Measurements from ENCODE around the gene CPPED1. TPM values are rescaled to one million over a fixed set of nuclear protein-coding genes. Genes with fewer than 3 reads are reported as not detected.
"Not testable (repeated sequence)": the region's sequence is repeated elsewhere in the genome, so short reads cannot be mapped to it uniquely, and the experiment has no call there.

The CPPED1 gene
- total RNA-seq, 1 donor: 11.1 TPM

GRCh38 chr16:12767897-12768296, 35.8 kb downstream of the CPPED1 start:
- TF ChIP-seq CTCF (IDR thresholded peaks at IDR 0.05; ENCODE audit: insufficient read depth, low read length): no peak
- no peak overlapping the region for H3K4me3 ChIP-seq (ENCODE audit: low read depth, low read length)
- DNase-seq (ENCODE audit: low read depth): peak; percentile 14

GRCh38 chr16:12766853-12767252, 36.8 kb downstream of the CPPED1 start:
- H3K4me3 ChIP-seq (ENCODE audit: low read depth, low read length): no peak overlapping the region
- no peak for DNase-seq (ENCODE audit: low read depth)
- no peak for TF ChIP-seq CTCF (IDR thresholded peaks at IDR 0.05; ENCODE audit: insufficient read depth, low read length)

- DNase-seq (ENCODE audit: low read depth); H3K4me3 ChIP-seq (ENCODE audit: low read depth, low read length): not testable (repeated sequence)
Observed at GRCh38 chr16:12766208-12766607, 37.5 kb downstream of the CPPED1 start.

GRCh38 chr16:12764813-12765488, 38.7 kb downstream of the CPPED1 start:
- H3K4me3 ChIP-seq (ENCODE audit: low read depth, low read length): no peak overlapping the region
- DNase-seq (ENCODE audit: low read depth): no peak
- no peak for TF ChIP-seq CTCF (IDR thresholded peaks at IDR 0.05; ENCODE audit: insufficient read depth, low read length)

GRCh38 chr16:12763517-12763916, 40.2 kb downstream of the CPPED1 start:
- no peak for TF ChIP-seq CTCF (IDR thresholded peaks at IDR 0.05; ENCODE audit: insufficient read depth, low read length)
- peak; percentile 72 for DNase-seq (ENCODE audit: low read depth)
- H3K4me3 ChIP-seq (ENCODE audit: low read depth, low read length): no peak overlapping the region

- no peak overlapping the region for H3K4me3 ChIP-seq (ENCODE audit: low read depth, low read length)
- no peak for DNase-seq (ENCODE audit: low read depth)
Observed at GRCh38 chr16:12760819-12761611, 42.7 kb downstream of the CPPED1 start.

More at GRCh38 chr16:12760819-12761611, 42.7 kb downstream of the CPPED1 start:
- TF ChIP-seq CTCF (IDR thresholded peaks at IDR 0.05; ENCODE audit: insufficient read depth, low read length): no peak

Measured in fibroblast of the aortic adventitia (primary cell).